ENCODE results near the gene ZC2HC1C.

The ZC2HC1C gene, protein sequence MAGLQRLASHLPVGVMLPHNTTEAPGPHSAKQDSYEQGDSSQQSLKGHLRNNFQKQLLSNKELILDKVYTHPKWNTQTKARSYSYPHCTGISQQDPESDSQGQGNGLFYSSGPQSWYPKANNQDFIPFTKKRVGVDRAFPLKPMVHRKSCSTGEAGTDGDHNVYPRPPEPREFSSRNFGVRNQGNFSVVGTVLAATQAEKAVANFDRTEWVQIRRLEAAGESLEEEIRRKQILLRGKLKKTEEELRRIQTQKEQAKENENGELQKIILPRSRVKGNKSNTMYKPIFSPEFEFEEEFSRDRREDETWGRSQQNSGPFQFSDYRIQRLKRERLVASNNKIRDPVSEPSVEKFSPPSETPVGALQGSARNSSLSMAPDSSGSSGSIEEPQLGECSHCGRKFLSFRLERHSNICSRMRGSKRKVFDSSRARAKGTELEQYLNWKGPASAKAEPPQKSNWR

GRCh38 chr14:75069121-75069810, at the start of gene ZC2HC1C:
ZC2HC1C (plus strand) TSS chr14:75069641; CDS start chr14:75070574, 933 bp downstream.
- peak; percentile 65 for DNase-seq

GRCh38 chr14:75022655-75023054, 46.8 kb upstream of the ZC2HC1C start:
- DNase-seq, result no peak

DNA sequence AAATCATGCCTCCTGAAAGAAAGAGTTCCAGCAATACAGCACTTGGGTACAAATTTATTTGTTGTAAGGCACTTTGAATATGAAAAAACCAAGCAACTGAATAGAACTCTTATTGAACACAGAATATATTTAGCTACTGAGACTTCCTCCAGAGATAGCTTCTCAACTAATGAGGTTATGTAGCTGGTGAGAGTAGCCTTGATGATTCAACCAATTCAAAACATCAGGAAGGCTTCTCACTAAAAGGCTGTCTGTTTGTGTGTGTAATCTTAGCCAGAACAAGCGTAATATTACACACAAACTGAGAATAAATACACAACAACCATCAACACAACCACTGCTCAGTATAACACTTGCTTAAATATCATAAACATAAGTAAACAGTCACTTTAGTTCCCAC, 46.3 kb upstream of the ZC2HC1C start:
- DNase-seq, result no peak

DNA sequence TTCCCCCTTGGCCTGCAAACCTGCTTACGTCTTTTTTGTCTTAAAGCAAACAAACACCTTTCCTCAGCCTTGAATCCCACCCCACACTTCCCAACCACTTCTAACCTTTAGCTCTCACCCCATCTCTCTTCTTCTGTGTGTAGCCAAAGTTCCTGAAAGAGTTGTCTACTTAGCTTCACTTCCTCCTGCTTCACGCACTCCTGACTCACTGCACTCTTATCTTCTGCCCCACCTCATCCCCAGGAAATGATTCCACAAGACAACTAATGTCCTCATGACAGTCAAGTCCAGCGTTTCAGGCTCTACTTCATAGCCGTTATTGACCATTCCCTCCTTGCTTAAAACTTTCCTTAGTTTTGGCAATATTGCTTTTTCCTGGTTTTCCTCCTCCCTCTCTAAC, 44.4 kb upstream of the ZC2HC1C start:
- no peak for DNase-seq

DNA sequence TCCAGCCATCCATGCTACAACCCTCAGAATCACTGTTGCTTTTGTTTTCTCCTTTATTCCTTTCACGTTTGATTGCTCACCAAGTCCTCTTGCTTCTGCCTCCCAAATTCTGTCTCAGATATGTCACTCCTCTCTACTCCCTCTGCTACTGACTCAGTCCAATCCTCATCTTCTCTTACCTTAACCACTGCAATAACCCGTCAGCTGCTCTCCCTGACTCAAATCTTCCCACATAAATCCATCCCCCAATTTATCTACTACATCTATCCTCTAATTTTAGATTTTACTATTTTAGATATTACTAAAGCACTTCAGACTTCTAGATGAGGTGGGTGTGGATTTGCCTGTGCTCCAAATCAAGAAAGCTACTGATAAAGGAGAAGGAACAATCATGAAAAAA, 43.6 kb upstream of the ZC2HC1C start:
- no peak for DNase-seq

GRCh38 chr14:75030147-75030546, 39.3 kb upstream of the ZC2HC1C start:
- no peak for DNase-seq

GRCh38 chr14:75032939-75033338, 36.5 kb upstream of the ZC2HC1C start:
- no peak for DNase-seq

DNA sequence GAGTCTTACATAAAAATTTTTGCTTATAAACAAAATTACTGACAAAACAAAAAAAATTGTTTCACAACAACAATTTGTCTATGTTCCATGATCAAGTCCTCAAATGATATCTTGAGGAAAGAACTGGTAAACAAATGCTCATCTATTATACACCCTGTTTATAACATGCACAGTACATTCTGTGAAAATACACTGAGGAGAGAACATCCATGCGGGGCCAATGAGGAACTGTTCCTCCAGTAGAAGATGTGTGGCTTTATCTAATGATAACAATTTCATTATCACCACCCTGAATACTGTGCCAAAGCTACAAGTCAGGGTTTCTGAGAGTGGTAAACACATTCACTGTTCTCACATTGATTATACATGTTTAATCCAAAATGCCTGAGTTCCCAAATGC, 28.9 kb upstream of the ZC2HC1C start:
- no peak for DNase-seq

DNA sequence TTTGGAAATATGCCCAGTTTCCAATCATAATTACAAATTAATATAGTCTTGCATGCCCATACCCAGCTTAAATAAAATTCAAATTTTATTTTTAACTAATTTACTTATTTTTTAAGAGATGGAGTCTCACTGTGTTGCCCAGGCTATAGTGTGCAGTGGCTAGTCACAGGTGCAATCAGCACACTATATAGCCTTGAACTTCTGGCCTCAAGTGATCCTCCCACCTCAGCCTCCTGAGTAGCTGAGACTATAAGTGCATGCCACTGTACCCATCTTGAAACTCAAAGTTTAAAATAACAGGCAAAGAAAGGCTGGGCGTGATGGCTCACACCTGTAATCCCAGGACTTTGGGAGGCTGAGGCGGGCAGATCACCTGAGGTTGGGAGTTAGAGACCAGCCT, 28.5 kb upstream of the ZC2HC1C start:
- no peak for DNase-seq

GRCh38 chr14:75041613-75042012, 27.8 kb upstream of the ZC2HC1C start:
- DNase-seq, result no peak

DNA sequence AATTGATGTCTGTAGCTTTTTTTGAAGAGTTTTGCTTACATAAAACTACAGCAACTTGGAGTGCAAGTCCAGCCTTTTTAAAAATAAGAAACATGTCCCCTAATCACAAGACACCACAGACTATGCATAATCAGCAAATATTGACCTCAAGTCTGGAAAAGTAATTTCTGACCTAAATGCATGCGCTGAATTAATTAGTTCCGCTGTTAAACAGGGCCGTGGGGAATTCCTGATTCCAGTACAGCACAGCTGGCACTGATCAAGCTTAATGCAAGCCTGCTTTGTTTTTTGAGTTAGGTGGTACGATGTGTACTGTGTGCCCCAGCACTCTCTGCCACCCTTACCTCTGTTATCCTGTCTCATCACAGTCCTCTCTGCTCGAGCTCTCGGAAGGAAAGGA, 27.4 kb upstream of the ZC2HC1C start:
- DNase-seq, result no peak

GRCh38 chr14:75044322-75044721, 25.1 kb upstream of the ZC2HC1C start:
- DNase-seq, result no peak

- DNase-seq, result no peak
These were observed 24.7 kb upstream of the ZC2HC1C start for GRCh38 chr14:75044752-75045151.

DNA sequence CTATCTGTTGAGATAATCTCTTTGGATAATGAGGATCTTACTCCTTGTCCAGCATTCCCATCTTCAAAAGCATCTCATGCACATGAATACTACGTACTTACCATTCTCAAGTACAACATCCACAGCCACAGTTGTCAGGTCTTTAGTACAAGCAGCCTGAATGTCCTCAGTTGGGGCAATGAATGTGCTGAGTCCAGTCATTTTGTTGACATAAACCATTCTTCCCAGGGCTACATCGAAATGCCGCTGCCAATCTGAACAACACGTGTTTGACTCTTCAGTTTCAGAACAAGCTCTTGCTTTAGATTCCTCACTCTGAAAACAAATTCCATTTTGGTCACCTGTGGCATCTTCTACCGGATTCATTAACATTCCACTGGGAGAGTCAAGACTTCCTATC, 23.2 kb upstream of the ZC2HC1C start:
- no peak for DNase-seq

DNA sequence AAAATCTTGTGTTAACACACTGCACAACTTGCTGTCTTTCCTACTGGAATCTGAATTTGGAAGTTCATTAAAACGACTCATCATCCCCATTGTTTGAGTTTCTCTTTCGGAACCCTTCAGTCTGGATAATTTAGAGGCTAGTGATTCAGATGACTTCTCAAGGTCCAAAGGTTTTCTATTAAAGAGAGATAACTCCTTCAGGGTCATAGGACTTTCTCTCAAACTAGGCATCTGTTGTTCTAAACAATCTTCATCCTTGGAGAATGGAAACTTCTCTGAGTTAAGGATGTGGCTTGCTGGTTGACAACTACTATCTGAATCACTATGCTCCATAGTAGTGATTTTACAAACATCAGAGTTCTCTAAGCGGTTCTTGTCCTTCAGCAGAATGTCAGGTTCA, 22.5 kb upstream of the ZC2HC1C start:
- DNase-seq, result no peak

- no peak for DNase-seq
These were observed 21.9 kb upstream of the ZC2HC1C start for GRCh38 chr14:75047506-75047905.

DNA sequence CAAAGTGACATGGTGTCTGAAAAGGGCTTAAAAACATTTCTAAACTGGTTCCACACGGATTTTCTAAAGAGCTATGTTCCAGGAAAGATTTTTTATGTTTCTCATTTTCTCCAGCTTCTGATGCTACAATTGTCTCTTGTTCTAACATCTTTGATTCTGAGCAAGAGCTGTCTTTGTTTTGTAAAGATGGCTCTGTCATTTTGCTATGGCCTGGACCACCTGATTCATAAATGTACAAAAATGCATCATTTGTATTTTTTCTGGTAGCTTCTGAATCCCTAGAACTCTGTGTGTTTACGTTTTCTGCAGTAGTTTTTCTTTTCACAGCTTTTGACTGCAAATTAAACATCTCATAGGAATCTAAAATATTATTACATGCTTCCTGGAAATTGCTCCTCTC, 21.3 kb upstream of the ZC2HC1C start:
- DNase-seq, result no peak

DNA sequence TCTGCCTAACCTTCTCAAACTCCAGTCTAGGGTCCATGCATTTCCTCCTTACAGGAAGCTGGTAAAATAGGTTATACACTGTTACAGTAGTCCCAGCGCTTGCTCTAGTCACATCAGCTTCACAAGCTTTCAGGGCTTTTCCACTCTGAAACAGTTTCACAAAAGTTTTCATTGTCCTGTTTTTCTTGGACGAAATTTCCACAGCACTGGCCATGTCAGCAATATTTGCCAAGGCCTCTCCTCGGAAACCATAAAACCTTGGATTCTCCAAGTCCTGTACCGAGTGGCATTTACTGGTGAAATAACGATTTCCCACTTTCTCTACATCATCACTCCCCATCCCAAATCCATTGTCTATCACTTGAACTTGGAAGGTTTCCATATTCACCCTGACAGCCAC, 20.3 kb upstream of the ZC2HC1C start:
- DNase-seq, result no peak

GRCh38 chr14:75049731-75050201, 19.7 kb upstream of the ZC2HC1C start:
- DNase-seq, result no peak

- DNase-seq, result peak; percentile 79
These were observed 18.4 kb upstream of the ZC2HC1C start, which contains the start of gene MLH3 for GRCh38 chr14:75050852-75051555. MLH3 (minus strand) TSS chr14:75051467; CDS start chr14:75049655, 1,812 bp downstream.

DNA sequence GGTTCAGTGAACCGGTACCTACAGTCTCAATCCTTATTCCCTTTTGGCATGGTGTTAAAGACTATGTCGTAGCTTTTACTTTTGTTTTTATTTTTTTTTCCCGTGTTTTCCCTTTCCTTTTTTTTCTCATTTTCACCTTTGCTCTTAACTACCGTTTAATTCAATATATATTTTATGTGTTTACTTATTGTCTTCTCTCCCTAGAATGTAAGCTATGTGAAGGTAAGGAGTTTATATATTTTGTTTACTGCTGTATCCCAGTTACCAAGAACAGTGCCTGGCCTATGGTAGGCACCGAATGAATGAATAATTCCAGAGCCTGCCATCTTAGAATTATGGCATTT, 17.9 kb upstream of the ZC2HC1C start:
- DNase-seq, result no peak

- no peak for DNase-seq
These were observed 15.8 kb upstream of the ZC2HC1C start for GRCh38 chr14:75053396-75054291.

DNA sequence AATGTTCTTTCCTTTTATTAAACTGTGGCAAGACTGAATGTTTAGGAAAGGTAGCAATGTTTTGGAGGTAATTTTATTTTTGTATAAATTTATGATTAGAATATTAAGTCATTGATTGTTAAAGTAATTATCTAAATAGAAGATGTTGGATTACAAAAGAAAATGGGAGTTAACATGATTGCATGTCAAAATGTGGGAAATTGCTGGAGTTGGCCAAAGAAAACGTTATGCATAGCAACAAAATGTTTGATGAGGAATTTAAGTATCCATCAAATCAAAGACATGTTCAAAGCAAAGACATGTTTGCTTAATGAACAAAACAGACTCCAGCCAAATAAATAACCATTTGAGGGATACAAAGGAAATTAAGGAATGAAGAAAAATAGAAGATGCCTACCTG, 15.0 kb upstream of the ZC2HC1C start:
- DNase-seq, result no peak

Data from activated naive CD4-positive, alpha-beta T cell treated with Interleukin-2 at 50 U/mL for 16 hours (primary cell).